Measurements from ENCODE around the gene TULP4. TPM values are rescaled to one million over a fixed set of nuclear protein-coding genes. Genes with fewer than 3 reads are reported as not detected.
"Not testable (repeated sequence)": the region's sequence is repeated elsewhere in the genome, so short reads cannot be mapped to it uniquely, and the experiment has no call there.

The TULP4 gene
- total RNA-seq, 1 donor from 2014 or later, result 134 TPM

DNA sequence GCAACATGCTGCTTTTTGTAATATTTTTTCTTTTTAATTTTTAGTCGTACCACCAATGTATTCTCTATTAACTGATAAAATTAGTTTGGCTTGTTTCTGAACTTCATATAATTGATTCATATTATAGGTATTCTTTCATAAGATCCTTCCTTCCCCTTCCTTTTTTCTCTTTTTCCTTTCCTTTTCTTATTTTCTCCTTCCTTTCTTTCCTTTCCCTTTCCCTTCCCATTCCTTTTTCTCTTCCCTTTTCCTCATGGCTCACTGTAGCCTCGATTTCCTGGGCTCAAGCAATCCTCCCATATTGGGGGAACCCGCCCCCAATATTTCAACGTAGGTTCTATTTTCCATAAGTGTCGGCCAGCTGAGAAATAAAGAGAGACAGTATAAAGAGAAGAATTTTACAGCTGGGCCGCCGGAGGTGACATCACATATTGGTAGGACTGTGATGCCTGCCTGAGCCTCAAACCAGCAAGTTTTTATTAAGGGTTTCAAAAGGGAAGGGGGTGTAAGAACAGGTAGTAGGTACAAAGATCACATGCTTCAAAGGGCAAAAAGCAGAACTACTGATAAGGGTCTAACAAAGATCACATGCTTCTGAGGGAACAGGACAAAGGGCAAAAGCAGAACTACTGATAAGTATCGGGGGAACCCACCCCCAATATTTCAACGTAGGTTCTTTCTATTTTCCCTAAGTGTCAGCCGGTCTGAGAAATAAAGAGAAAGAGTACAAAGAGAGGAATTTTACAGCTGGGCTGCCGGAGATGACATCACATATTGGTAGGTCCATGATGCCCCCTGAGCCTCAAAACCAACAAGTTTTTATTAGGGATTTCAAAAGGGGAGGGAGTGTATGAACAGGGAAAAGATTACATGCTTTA lies 16.1 kb upstream of the TULP4 start:
- not testable (repeated sequence) for DNase-seq

GRCh38 chr6:158296854-158297324 lies 15.4 kb upstream of the TULP4 start:
- DNase-seq, result not testable (repeated sequence)

DNA sequence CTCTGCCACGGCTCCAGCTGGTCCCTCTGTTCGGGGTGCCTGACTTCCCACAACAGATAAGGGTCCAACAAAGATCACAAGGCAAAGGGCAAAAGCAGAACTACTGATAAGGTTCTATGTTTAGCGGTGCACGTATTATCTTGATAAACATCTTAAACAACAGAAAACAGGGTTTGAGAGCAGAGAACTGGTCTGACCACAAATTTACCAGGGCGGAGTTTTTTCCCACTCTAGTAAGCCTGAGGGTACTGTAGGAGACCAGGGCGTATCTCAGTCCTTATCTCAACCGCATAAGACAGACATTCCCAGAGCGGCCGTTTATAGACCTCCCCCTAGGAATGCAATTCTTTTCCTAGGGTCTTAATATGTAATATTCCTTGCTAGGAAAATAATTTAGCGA lies 14.6 kb upstream of the TULP4 start:
- DNase-seq, result not testable (repeated sequence)

DNA sequence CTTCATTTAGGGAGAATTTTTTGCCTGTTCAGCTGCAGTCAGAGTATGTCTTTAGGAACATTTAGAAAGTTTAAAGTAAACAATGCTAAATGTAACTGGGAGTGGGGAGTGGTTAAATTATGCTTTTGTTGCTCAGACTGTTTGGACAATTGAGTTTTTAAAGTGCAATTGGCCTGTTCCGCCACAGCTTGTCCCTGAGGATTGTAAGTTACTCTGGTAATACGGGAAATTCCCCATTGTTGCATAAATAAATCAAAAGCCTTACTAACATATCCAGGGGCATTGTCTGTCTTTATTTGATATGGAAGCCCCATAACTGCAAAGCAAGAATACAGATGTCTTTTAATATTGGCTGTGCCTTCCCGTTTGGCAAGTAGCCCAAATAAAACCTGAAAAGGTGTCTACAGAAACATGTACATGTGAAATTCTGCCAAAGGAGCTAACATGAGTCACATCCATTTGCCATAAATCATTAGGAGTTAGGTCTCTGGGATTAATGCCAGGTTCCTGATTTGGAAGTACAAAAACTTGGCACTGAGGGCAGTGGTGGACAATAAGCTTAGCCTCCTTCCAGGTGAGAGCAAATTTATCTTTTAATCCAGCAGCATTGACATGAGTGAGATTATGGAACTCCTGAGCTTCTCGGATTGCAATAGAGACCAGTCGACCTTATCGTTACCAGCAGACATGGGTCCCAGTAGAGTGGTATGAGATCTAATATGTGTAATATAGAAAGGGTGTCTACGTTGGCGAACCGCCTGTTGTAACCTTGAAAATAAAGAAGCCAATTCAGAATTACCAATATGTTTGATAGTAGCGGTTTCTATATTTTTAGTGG lies 11.7 kb upstream of the TULP4 start:
- DNase-seq, result peak; percentile 94

DNA sequence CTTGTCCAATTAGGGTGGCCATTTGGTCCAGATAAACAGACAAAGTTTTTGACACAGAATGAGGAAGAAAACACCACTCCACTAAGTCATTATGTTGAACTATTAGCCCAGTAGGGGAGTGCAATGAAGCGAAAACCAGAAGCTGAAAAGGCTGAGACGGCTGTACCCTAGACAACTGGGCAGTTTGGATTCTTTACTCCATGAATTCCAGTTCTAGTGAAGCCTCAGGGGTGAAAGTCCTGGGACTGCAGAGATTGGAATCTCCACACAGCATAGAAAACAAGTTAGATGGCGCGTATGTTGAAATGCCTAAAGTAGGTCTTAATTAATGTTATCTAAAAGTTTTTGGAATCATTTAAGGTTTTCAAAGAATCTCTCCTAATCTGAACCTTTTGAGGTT lies 10.7 kb upstream of the TULP4 start:
- not testable (repeated sequence) for DNase-seq

GRCh38 chr6:158302195-158302796 lies 10.0 kb upstream of the TULP4 start:
- DNase-seq, result not testable (repeated sequence)

DNA sequence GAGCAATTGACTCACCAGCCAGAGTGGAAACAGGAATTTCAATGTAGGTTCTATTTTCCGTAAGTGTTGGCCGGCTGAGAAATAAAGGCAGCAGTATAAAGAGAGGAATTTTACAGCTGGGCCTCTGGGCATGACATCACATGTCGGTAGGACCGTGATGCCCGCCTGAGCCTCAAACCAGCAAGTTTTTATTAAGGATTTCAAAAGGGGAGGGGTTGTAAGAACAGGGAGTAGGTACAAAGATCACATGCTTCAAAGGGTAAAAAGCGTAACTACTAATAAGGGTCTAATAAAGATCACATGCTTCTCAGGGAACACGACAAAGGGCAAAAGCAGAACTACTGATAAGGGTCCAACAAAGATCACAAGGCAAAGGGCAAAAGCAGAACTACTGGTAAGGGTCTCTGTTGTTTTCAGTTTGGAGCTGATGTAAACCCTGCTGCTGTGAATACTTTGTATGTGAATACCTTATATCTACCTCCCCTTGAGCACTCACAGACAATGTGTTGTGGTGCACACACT lies 9.0 kb upstream of the TULP4 start:
- peak; percentile 29 for DNase-seq

- no peak for DNase-seq
These were observed 8.0 kb upstream of the TULP4 start for GRCh38 chr6:158304254-158304653.

DNA sequence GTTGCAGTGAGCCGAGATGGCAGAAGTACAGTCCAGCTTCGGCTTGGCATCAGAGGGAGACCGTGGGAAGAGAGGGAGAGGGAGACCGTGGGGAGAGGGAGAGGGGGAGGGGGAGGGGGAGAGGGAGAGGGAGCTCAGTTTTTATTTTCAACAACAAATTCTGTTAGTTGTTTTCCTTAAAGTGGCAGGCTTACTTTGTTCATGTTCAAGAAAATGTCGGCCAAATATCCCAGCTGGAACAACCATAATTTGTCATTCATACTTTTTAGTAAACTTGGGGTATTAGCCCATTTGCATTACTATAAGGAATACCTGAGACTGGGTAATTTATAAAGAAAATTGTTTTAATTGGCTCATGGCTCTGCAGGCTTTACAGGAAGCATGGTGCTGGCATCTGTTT lies 2.5 kb upstream of the TULP4 start:
- DNase-seq, result no peak

DNA sequence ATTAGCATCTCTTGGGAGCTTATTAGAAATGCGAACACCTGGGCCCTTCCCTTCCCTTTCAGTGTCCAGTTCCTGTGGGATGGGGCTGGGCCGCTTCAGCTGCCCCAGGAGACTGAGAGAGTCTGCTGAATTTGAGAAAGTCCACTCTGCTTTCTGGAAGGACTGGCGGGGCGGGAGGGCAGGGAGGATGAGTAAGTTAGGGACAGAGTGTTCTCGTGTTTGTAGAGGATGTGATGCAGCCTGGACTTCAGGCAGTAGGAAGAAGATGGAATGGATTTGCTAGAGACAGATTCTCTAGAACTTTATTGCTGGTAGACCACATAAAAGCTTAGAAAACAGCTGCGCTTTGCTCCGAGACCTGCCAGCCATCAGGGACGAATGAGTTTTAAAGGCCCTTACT lies 1.1 kb upstream of the TULP4 start:
- DNase-seq, result no peak

GRCh38 chr6:158311626-158312025 lies 639 bp upstream of the TULP4 start:
- DNase-seq, result no peak

- no peak for DNase-seq
These were observed 570 bp downstream of the TULP4 start for GRCh38 chr6:158312672-158313397.

GRCh38 chr6:158313989-158314388 lies 1.7 kb downstream of the TULP4 start:
- DNase-seq, result no peak

- no peak for DNase-seq
These were observed 2.5 kb downstream of the TULP4 start for GRCh38 chr6:158314737-158315136.

DNA sequence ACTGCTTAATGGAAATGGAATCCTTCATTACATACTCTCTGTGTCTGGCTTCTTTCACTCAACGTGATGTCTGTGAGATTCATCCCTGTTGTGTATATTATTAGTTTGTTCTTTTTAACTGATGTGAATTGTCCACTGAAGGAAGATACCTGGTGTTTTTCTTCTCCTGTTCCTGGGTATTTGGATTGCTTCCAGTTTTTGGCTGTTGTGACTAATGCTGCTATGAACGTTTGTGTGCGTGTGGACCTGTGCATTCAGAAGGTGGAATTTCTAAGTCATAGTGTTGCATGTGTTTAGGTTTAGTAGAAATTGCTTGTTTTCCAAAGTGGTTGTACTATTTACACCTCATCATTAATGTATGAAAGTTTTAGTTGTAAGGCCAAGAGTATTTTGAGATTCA lies 3.8 kb downstream of the TULP4 start:
- peak; percentile 56 for DNase-seq

DNA sequence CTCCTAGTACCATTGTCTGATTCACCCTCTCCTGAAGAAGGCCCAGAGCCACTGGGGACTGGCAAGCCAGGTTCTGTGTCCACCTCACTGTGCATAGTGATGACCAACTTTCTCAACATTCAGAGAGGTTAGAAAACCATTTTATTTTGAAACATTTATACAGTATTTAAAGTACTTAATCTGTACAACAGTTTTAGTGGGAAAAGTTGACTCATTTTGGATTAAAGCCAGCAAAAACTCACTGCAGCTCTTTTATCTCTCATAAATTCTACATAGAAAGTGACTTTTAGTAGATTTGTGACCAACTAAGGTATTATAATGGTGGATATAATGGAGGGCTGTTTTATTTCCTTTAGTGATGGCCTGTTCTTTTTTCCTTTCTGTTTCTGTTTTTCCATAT lies 9.7 kb downstream of the TULP4 start:
- peak; percentile 77 for DNase-seq

- no peak for DNase-seq
These were observed 10.1 kb downstream of the TULP4 start for GRCh38 chr6:158322400-158322723.

DNA sequence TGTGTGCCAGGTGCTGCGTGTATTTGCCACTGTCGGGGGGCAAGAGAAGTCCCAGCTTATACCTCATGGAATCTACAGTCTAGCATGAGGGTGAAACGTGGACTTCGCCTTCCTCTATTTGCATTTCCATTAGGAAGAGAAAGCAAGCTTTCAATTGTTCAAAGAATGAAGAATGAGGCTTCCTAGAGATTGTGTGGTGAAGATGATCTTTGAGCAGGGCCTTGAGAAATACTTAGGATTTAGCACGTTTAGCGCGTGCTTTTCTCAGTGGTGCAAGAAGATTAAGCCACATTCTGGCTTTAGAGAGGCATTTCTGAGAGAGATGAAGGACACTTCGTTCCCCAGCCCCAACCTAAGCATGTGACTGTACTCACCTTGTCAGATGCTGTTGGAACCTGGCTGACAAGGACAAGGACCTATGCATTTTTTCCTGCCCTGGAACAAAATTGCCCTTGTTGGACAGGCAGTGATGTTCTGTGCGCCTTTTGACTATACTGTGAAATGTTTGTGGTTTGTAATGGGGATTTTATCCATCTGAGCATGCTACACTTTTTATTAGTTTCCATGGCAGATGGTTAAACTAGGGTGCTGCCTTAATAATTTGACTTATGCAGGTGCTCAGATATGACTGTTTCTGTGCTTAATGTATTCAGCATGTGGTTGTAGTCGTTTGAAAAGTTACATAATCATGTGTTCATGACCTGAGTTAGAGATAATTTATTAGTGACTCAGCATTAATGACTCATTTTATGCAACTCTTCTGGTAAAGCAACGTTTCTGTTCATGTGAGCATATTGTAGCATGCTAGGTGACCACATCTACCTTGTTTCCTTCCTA lies 10.7 kb downstream of the TULP4 start:
- DNase-seq, result peak; percentile 34

GRCh38 chr6:158323561-158323958 lies 11.3 kb downstream of the TULP4 start:
- DNase-seq, result no peak

- no peak for DNase-seq
These were observed 11.9 kb downstream of the TULP4 start for GRCh38 chr6:158324136-158324535.

- peak; percentile 24 for DNase-seq
These were observed 14.9 kb downstream of the TULP4 start for GRCh38 chr6:158327211-158327610.

Data from dermis blood vessel endothelial cell (primary cell).